Occipital lobe (tissue), 2 donors: ENCODE measurements around the gene TRAM2. TPM values are rescaled to one million over a fixed set of nuclear protein-coding genes. Genes with fewer than 3 reads are reported as not detected.

Experiments used
- DNase-seq: peaks from one replicate; lab custom pipeline; 2025; lab: John Stamatoyannopoulos, UW
- total RNA-seq: library from RNA; depleted of rRNA; stranded (reverse); fragments of >200 nt; gene quantifications from one replicate; pipeline ENCODE4 v1.2.3, GENCODE V29; 2014

Gene TRAM2
- total RNA-seq, 1 donor from 2014 or later, result 1.6 TPM

- DNase-seq, result no peak
Observed at GRCh38 chr6:52570291-52570700, 6.6 kb downstream of the TRAM2 start.

- DNase-seq, result no peak
Observed at GRCh38 chr6:52568320-52568719, 8.5 kb downstream of the TRAM2 start.

GRCh38 chr6:52566853-52567279, 10.0 kb downstream of the TRAM2 start:
- no peak for DNase-seq

DNA sequence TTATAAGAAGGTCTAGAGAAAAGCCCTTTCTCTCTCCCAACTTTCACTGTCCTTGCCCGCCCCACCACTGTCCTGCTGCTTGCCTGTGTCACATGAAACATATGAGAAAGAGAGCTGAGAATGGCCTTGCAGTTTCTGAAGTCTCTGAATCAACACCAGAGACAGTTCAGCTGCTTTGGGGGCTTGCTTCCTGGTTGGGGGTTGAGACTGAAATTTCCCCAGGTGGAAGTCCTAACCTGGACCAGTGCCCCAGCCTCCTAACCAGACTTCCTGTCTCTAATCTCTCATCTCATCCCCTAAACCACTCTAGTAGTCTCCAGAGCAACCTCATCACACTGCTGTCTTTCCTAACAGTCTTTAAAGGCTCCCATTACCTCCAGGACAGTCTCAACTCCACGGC, 10.7 kb downstream of the TRAM2 start:
- no peak for DNase-seq

GRCh38 chr6:52564856-52565255, 12.0 kb downstream of the TRAM2 start:
- DNase-seq, result no peak

DNA sequence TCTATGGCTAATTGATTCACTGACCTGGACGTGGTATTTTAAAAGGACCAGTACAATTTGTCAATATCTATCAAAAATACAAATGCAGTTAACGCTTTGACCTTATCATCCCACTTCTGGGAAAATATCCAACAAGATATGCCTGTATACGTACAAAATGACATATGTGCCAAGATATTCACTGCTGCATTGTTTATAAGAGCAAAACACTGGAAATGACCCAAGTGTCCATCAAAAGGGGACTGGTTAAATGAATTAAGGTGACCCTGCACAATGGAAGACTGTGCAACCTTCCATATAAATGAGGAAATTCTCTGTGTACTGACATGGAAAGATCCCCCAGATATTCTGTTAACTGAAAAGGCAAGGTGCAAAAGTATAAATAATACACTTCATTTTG, 13.9 kb downstream of the TRAM2 start:
- DNase-seq, result no peak

DNA sequence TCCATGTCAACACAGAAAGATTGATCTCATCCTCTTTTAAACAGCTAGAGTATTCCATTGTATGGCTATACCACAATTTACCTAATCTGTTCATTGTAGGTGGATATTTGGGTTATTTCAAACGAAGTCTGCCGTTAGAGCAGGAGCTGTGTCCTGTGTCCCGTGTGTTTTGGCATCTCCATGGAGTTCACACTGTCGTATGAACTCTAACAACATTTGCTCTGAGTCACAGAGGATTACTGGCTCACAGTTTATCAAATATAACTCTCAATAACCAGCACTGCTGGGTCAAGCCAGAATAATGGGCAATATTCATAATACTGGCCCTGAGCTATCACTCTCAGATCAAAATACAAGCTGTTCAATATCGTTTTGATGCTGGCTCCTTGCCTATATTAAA, 16.4 kb downstream of the TRAM2 start:
- no peak for DNase-seq

GRCh38 chr6:52558266-52559000, 18.4 kb downstream of the TRAM2 start:
- DNase-seq, result no peak

DNA sequence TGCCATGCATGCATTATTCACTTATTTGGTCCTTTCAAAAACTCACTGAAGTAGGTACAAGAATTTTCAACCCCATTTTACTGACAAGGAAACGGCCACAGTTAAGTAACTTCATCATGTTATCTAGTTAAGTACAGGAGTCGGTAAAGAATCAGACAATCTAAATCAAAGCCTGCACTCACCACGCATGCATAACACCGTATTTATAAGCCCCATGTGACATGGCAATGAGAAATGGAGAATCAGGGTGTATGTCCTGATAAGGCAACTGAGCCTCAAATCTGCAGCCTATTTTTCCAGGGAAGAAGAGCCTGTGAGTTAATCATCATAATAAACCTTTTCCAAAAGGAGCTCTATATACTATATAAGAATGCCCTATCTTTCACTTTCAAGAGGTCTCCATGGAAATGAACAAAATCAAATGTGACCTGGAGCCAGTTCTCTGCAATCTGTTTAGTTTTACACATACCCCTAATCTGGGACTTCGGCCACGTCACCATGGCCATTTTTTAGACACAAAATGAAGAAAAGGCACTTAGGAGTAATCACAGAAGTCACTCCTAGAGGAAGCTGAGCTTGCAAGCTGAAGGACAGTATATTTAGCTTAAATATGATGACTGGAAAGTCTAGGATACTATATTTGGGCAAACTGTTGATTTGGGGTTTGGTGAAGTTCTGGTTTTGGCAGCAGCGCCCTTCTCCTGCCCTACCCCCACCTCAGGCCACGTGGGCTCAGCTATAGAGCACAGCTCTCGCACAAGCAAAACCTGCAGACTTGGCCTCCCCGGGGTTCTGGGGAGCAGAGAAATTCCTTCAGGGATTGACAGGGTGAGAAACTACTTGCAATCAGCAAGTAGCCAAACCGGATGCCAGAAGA, 19.2 kb downstream of the TRAM2 start:
- no peak for DNase-seq

DNA sequence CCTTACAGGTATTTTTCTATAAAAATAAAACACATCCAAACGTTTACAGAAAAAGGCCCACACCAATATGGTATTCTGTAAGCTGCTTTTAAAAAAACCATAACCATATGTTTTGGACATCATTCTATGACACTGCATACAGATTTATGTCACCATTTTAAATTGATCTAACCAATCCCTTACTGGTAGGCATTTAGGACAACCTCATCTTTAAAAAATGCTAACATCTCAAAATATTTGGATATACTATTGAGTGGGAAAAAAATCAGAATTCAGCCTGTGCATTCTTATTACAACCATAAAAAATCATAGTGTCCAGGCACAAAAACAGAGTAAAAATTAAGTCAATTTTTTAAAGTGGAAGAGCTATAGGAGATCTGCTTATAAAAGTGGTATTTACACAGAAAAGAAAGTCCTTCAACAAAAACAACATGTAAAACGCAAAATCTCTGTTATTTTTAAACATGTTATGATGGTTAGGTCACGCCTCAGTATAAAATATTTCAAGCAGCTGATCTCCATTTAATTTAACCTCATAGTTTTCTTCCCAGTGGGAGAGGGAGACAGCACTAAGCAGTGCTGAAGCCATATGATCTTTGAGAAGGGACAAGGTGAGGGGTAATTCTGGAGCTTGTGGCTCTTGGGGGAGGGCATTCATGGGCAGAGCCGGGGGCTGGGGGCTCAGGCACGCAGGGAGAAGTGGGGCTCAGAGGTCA, 21.2 kb downstream of the TRAM2 start:
- no peak for DNase-seq

- DNase-seq, result no peak
Observed at GRCh38 chr6:52554684-52555280, 22.1 kb downstream of the TRAM2 start.

DNA sequence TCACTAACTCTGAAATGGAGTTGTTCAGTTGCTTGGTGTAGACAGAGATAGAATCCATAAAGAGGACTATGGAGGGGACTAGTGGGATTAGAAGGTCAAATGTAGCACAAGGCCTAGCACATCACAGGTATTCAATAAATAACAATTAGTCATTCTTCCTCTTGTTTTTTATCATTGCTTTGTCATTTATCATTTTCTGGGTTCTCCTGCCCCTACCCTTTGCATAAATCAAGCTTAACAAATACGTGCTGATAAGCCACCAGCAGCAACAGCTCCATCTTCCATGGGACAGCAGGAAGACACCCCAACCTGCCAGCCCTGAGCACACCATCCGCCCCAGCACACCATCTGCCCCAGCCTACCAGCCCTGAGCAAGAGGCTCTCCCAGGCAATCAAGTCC, 23.1 kb downstream of the TRAM2 start:
- DNase-seq, result no peak

GRCh38 chr6:52553158-52553557, 23.7 kb downstream of the TRAM2 start:
- DNase-seq, result no peak

- no peak for DNase-seq
Observed at GRCh38 chr6:52552278-52552643, 24.6 kb downstream of the TRAM2 start.

GRCh38 chr6:52551483-52552277, 25.2 kb downstream of the TRAM2 start:
- DNase-seq, result no peak

GRCh38 chr6:52550870-52551269, 26.0 kb downstream of the TRAM2 start:
- DNase-seq, result no peak

DNA sequence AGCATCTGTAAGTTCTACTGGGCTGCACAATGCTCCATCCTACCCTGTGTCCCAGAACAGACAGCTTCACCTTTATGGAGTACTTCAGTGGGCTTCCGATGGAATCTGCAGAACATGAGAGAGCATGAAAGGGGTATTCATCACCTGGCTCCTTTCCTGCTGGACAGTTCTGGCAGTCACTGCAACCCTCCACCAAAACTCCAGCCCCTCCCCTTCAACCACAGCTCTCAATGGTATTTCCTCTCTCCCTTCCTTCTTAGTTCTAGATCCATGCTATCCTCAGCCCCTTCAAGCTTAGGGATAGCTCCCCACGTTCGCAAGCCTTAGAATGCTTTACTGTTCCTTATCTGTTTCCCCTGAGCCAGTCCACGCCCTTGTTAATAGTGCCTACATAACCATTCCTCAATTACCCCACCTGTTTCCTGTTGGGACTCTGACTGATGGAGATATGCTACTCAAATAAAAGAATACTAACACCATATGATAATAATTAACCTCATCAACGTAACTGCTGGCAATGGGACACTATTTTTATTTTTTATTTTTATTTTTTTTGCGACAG, 26.8 kb downstream of the TRAM2 start:
- DNase-seq, result no peak

- DNase-seq, result no peak
Observed at GRCh38 chr6:52549428-52549827, 27.4 kb downstream of the TRAM2 start.

DNA sequence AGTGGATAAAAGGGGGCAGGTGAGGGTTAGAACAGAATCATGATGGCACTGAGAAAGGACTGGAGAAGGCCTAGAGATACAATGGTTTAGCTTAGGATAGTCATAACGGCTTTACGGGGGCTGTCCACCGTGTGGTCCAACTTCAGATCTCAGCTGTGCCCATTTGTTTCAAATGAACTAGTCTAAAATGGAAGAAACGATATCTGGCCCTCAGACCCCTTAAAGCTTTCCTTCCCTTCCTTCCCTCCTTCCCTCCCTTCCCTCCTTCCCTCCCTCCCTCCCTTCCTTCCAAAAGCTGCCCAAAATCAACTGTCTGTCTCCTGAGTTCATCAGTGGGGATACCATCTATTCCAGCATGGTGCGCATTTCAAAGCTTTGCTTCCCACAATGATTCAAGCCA, 27.9 kb downstream of the TRAM2 start:
- no peak for DNase-seq

DNA sequence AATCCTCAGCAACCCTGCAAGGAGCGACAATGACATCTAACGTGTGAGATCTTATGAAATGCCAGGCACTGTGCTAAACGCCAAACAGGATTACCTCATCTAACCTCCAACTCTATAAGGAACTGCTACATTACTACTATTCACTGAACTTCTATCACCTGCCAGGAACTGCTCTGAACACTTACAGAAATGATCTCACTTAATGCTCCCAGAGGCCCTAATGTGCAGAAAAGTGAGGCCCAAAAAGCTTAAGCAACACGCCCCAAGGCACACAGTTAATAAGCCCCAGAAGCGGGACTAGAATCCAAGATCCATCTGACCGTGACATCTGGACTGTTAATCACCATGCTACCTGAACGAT, 28.5 kb downstream of the TRAM2 start:
- DNase-seq, result no peak
